ENCODE results near the gene COBLL1.

The COBLL1 gene

DNA sequence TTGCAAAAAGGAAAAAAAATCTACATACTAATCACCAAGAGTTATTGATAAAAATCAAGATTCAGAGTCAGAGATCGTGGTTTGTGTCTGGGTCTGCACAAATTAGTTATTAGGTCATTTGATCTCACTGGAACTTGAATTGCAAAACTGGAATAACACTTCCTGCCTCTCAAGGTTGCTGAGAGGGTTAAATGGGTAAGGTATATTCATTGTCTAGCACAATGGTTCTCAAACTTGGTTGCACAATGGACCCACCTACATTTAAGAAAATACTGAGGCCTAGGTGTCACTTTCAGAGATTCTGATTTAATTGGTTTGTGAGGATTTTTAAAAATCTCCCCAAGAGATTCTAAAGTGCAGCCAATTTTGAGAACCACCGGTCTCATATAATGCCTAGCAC is 84.8 kb downstream of the COBLL1 start:
- DNase-seq (ENCODE audit: low read depth, low spot score): no peak

DNA sequence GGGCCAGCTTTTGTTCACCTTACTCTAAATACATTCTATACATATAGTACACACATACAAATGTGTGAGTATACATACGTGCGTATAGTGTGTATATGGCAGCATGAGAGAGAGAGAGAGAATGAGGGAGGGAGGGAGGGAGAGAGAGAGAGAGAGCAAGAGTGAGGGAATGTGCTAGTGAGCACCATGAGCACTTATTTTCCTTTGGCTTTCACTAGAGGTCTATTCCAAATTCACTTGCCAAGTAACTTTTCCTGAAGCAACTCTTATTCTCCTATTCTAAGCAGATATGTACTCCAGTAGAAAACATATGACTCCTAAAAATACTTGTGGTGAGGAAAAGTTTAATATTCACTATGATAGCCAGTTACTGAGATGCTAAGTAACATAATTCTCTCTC is 85.7 kb downstream of the COBLL1 start:
- DNase-seq (ENCODE audit: low read depth, low spot score): no peak

DNA sequence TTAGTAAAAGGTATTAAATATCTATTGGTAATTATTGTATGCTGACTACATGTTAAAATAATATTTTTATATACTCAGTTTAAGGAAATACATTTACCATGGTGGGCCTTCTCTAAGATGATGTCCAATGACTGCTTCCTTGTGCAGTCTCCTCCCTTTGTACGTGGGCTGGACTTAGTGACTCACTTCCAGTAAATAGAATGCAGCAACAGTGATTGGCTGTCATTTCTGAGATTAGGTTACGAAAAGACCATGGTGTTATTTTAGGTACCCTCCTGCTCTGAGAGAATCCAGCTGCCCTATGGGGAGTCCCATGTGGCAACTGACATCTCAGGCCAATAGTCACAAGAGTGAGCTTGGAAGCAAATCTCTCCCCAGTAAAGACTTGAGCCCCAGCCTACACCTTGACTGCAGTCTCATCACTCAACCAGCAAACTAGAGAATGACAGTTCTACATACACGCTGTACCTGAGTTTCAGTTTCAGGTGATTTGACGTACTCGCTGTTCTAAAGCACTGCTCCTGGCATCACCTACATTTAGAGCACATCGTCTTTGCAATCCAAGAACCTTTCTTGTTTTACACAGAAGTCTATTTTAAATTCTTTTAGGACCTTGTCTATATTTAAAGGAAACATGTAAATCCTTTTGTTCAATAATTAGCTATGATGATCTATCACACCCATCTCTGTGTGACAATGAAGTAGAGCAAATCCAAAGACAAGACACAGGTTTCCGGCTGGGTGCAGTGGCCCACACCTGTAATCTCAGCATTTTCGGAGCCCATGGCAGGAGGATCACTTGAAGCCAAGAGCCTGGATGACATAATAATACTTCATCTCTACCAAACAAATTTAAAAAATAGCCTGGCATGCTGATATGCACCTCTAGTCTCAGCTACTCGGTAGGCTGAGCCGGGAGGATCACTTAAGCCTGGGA is 87.2 kb downstream of the COBLL1 start:
- no peak for DNase-seq (ENCODE audit: low read depth, low spot score)

DNA sequence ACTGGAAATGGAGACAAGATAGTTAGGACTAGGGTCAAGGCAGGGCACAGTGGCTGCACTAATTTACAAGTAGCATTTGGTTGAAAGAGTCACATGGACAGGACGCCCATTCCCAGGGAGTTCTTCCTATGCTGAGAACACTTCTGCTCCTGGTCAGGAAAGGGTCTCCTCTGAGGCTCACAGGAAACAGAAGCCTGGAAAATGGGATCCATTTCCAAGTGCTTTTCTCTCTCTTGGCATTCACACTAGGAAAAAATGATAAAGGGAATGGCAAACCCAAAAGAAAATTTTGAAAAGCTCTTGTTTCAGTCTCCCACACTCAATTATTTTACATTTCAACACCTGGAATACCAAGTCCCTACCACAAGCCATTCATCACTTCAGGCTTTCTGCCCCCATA is 88.7 kb downstream of the COBLL1 start:
- no peak for DNase-seq (ENCODE audit: low read depth, low spot score)

DNA sequence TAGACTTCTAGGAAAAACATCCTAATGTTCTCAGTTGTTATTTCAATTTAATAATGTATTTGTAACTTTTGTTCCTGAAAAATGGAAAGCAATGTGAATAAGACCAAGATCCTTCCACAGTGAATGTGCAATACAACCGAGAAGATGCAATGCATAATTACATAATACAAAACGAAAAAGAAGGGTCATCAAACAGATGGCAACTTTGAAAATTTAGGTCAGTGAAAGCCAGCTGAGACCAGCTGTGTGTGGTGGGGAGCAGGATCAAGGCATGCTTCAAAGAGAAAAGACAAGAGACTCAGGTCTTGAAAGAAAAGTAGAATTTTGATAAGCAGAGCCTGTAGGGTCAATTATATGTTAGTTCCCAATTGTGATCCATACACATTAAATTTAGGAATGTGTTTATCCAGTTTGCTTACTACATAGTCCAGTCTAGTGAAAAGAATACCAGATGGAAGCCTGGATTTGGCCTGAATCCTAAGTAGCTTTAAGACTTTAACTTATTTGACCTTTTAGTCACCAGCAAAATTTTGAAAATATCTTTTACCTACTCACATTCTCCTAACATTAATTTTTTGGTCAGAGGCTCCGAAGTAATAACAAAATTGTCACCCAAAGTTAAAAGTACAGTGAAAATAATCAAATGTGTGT is 93.7 kb downstream of the COBLL1 start:
- no peak for DNase-seq (ENCODE audit: low read depth, low spot score)

DNA sequence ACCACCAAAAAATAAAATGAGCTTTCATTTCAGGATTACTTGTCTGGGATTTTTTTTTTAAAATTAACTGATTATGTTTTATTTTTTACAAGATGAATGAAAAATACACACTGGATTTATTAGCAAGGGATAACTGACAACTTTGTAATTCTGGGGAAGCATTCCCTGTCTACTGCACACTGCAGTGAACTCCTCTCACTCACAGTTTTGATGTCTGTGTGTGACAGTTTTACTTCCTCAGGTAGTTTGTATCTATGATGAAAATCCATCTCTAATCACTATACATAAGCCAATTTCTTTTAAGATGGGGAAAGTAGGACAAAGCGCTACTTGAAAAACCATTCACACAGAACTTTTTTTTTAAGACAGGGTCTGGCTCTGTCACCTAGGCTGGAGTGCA is 94.5 kb downstream of the COBLL1 start:
- DNase-seq (ENCODE audit: low read depth, low spot score): no peak

DNA sequence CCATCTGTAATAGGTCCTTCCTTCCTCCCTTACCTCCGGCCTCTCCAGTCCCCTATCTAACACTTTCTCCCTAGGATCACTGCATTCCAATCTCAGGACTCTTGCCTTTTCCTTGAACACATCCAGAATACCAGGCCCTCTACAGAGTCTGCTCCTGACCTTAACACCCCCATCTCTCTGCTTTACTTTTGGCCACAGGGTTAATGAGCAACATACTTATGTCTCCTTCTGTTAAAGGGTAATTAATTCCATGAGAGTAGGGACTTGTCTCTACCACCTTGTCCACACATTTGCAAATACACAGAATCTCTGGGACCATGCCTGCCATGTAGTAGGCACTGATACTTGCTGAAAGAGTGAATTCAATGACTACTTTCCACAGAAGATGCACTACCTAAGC is 94.9 kb downstream of the COBLL1 start:
- DNase-seq (ENCODE audit: low read depth, low spot score): peak; percentile 6

DNA sequence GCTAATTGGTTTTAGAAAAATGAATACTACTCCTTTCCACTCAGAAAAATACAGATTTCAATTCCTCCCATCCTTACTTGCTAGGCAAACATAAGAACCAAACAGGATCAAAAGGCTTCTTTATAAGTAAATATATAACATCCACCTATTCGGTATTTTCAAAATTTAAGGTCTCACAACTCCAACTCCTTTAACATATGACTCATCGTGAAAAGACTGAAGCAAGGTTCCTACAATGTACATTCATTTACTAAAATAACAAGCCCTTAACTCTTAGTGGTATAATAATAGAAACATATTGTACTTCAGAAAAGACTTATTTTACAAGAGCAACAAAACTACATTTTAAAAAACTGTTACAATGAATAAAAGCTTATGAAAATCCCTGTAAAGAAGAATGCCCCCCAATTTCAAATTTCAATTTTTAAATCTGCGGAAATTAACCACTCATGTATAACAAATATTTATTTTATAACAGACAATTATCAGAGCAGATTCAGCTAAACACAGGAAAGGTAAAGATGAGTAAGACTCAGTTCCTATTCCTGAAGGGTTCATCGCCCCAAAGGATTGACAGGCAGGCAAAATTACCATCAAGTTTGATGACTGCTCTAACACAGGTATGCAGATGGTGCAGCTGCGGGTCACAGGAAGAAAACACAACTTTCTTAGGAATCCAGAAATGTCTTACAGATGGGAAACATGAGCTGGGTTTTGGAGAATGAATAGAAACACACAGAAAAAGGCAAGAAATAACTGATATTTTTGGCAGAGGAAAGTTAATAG is 96.4 kb downstream of the COBLL1 start:
- no peak for DNase-seq (ENCODE audit: low read depth, low spot score)

DNA sequence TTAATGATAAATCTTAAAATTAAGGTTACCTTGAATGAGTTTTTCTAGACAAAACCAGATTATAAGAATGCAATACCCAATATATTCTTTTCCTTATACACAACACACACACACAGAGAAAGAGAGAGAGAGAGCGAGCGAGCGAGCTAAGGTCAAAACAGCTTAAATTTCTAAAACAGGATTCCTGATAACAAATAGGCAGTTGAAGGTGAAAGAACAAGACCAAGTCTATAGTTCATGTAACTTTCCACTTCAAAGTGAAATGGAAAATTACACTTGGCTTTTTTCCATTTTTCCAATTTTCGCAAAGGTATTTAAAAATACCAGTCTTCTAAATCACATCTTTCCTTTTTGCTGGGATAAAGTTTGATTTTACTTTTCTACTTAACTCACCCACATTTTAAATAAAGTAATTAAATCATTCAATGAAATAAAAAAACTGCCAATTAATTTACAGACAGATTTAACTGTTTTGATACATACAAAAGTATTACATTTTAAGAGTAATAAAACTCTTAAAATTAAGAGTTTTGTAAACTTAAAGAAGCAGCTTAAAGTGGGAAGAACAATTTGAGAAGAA is 98.8 kb downstream of the COBLL1 start:
- DNase-seq (ENCODE audit: low read depth, low spot score): no peak

DNA sequence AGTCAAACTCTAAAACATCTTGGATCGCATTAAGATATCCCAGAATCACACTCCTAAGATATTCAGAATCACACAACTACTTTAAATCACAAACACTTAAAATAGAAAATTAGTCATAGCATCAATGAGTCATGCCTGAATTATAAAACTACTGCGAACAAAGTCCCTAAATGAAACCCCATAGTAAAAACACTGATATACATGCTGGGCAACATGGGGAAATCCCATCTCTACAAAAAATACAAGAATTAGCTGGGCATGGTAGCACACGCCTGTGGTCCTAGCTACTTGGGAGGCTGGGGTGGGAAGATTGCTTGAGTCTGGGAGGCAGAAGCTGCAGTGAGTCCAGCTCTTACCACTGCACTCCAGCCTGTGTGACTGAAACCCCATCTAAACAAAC is 101.7 kb downstream of the COBLL1 start:
- DNase-seq (ENCODE audit: low read depth, low spot score): no peak

DNA sequence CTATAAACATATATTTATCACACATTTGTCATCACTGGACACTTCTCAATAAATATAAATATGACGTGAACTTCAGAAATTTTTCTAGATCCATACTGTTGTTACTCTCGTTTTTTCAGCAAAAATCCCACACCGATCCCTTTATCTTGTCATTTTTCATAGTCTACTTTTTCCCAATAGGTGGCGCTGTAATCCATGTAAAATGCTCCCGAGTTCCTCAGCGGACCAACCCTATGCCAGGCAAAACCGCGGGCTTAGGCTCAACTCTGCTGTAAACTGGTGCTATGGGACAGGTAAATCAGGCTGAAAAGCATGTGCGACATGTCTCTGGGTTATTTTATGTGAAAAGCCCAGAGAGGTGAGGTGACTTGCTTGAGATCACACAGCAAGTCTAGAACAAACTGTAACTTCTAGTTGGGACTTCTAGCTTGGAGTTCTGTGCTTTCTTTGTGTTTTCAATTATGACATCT is 104.0 kb downstream of the COBLL1 start:
- DNase-seq (ENCODE audit: low read depth, low spot score): peak; percentile 70

DNA sequence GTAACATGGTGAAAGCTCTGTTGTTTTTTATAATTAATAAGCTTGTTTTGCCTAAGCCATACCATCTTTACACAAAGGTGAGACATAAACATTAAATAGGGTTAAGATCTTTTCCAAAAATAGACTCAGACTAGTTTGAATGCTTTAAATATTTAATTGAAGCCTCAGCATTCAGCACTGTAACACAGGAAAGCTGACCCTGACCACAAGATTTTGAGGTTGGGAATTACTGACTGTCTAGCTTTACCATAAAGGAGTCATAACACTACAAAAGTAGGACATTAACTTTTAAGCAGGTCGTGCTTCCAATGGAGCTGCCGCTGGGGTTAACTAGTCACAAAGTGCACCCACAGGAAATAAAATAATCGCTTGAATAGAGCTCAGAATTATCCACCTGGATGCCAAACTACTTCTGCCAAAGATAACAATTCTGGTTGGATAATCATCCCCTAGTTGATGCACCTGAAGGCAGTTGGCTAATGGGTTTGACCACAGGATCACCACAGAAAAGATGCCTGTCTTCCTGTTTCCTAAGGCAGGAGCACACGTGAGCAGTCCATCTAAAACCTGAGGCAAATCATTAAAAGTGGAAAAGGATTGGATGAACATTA is 106.2 kb downstream of the COBLL1 start:
- DNase-seq (ENCODE audit: low read depth, low spot score): no peak

DNA sequence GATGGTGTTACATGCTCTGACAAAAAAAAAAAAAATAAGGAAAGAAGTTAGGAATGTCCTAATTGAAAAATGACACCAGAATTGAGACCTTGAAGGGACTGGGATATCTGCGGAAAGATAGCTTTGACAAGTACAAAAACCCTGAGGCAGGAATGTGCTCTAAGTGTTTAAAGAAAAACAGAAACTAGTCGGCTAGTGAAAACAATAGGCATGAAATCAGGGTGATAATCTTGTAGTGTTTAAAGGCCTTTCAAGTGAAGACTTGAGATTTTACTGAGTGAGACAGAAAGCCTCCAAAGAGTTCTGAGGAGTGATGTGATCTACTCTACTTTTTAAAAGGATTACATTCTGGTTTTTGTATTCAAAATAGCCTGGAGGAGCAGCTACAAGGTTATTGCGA is 107.4 kb downstream of the COBLL1 start:
- DNase-seq (ENCODE audit: low read depth, low spot score): peak; percentile 47

DNA sequence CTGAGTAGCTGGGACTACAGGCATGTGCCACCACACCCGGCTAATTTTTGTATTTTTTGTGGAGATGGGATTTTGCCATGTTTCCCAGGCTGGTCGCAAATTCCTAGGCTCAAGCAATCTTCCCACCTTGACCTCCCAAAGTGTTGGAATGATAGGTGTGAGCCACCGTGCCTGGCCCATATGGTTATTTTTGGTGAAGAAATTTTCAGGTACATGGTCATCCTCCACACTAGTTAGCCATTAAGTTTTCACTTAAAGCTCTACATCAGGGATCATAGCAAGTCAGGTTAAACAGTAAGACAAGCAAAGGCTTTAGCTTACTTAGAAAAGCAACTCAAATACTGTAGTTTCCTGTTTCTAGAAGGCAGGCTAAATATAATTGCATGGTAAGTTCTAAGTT is 116.1 kb downstream of the COBLL1 start:
- no peak for DNase-seq (ENCODE audit: low read depth, low spot score)

DNA sequence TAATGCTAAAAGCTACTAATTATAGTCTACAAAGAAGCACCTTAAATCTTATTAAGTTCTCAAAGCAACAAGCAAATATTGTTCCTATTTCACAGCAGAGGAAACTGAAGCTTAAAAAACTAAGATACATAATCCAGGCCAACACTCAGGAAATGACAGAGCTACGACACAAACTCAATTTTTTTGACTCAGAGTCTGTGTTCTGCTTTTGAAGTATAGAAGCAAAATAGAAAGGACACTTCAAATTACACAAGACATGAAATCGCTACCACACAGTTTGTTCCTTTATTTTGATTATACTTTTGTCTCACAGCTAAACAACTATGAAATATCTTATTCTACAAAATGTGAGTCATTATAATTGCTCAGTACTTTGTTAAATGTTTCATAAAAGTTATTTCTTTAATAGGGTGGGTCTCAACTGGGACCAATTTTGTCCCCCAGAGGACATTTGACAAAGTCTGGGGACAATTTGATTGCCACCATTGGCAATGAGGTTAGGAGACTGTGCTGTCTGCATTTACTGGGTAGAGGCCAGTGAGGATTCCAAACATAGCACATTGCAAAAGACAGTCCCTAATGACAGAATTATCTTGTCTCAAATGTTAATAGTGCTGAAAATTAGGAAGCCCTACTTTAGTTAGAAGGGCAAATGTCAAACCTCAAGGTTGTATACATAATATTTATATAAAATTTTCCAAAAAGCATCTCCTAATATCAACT is 118.8 kb downstream of the COBLL1 start:
- no peak for DNase-seq (ENCODE audit: low read depth, low spot score)

DNA sequence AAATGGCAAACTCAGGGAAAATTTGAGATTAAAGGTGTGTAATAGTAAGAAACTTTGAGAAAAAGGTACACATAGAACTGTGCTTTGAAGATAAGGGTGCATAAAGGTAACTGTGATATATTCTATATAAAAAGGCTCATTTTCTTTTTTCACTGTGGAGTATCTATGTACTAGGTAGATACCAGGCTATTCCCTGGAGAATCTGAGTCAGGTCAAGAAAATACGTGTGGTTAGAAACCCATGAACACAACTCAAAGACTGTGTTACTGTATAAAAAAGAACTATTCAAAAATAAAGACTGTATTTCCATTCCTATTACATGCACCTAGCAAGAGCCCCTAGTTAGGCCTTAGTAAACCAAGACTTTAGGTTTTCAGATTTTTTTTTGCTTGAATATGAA is 120.2 kb downstream of the COBLL1 start:
- DNase-seq (ENCODE audit: low read depth, low spot score): no peak

DNA sequence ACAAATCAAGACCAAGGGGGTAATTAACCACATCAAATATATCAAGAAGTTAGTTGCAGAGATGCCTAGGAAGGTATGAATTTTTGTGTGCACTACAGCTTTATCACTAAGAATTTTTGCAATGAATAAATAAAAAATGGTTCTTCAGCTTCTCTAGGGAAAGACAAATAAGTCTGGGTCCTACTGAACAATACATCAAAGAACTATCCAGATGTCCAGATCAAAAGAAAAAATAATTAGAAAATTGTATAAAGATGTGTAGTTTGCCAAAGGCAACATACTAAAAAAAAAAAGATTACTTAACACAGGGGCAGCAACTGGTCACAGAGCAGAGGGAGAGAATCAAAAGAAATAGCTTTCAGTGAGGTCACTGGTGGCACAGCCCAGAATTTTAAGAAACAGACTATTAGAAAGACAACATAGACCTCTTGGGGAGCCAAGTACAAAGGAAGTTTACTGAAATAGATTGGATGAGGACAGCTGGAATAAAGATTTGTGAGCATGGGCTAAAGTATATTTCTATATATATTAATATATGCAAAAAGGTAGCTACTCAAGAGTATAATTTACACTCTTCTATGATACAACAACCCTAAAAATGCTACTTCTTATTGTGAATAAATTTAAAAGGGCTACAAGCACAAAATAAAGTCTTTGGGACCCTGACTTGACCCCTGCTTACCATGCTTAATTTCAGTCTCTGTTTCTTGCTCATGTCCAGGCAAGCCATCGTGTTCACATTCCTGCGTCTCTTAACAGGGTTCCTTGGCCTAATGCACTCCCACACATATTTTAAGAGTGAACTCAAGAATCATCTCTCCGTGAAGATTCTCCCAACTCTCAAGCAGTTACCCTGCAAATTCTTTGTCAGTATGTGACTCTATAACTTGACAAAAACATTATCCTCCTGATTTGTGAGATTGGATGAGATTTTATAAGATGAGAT is 121.4 kb downstream of the COBLL1 start:
- no peak for DNase-seq (ENCODE audit: low read depth, low spot score)

DNA sequence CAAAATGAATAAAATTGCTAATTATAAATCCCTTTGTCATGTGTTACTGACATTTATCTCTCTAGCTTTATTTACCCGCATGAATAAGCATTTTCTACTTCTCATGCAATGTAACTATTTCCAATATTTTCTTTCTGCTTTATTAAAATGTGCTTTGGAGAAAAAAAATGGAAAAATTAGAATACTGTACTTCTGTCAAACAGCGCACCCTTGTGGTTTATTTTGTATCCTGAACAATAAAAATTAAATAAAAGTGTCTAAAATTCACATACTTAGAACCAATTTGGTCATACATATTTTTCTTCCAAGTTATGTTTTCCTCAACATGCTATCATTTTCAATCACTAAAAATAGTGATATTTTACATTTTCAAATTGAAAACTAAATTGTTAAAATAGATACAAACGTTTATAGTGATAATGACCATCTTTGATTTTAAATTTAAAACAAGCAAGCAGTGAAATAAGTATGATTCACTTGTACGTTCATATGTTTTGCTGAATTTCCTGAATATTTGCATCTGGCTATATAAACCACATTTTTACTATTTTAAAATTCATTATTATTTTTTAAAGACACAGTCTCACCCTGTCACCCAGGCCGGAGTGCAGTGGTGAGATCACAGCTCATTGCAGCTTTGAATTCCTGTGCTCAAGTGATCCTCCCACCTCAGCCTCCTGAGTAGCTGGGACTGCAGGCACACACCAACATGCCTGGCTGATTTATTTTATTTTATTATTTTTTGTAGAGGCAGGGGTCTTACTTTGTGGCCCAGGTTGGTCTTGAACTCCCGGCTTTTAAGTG is 124.4 kb downstream of the COBLL1 start:
- DNase-seq (ENCODE audit: low read depth, low spot score): no peak

DNA sequence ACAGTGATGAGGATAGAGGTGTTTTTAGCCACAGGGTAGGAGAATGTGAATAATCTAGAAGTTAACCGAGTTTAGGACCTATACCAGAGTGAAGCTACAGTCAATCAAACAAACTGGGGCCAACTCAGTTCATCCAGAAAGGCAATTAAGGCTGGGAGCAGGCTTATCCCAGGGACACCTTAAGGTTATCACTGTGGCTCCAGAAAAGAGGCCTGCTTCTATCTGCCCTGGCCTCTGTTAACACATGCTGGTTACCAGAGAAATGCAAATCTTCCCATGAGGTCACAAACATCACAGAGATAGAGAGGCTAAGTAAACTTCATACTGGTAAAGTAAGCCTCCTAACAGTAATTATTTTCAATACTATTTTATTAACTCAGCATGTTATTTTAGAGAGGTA is 127.2 kb downstream of the COBLL1 start:
- DNase-seq (ENCODE audit: low read depth, low spot score): no peak
